RCC 7860 (cell line): ENCODE measurements around the gene CDC42SE2.
"Not testable (repeated sequence)": the region's sequence is repeated elsewhere in the genome, so short reads cannot be mapped to it uniquely, and the experiment has no call there.

Experiments used
- DNase-seq: peaks from one replicate; pipeline ENCODE4 v3.0.0-alpha.2; 2015; ENCODE audit warnings: low spot score
- FAIRE-seq: peaks from 2 replicates; lab custom pipeline; 2012; peaks lifted over from hg19 to GRCh38; lab: Jason Lieb, UNC

The CDC42SE2 gene

GRCh38 chr5:131386124-131386523 is 122.3 kb downstream of the CDC42SE2 start:
- no peak for FAIRE-seq
- no peak for DNase-seq

GRCh38 chr5:131386779-131387178 is 122.9 kb downstream of the CDC42SE2 start:
- no peak for FAIRE-seq
- DNase-seq, result peak; percentile 29

GRCh38 chr5:131387255-131387654 is 123.4 kb downstream of the CDC42SE2 start:
- FAIRE-seq (no peak), DNase-seq (no peak)

- DNase-seq (no peak), FAIRE-seq (no peak)
These were observed 125.4 kb downstream of the CDC42SE2 start for GRCh38 chr5:131389096-131389868.

GRCh38 chr5:131389869-131390265 is 126.0 kb downstream of the CDC42SE2 start:
- no peak for FAIRE-seq
- DNase-seq, result no peak

GRCh38 chr5:131392466-131393095 is 128.7 kb downstream of the CDC42SE2 start:
- no peak for DNase-seq
- no peak for FAIRE-seq

GRCh38 chr5:131393498-131393968 is 129.7 kb downstream of the CDC42SE2 start:
- peak; percentile 52 for DNase-seq
- FAIRE-seq, result peak; percentile 69

GRCh38 chr5:131394128-131394527 is 130.3 kb downstream of the CDC42SE2 start:
- peak; percentile 91 for FAIRE-seq

GRCh38 chr5:131396015-131396414 is 132.2 kb downstream of the CDC42SE2 start:
- no peak for DNase-seq
- FAIRE-seq, result no peak

More at GRCh38 chr5:131394128-131394527, 130.3 kb downstream of the CDC42SE2 start:
- peak; percentile 72 for DNase-seq

- FAIRE-seq, result no peak
- DNase-seq, result no peak
These were observed 132.9 kb downstream of the CDC42SE2 start for GRCh38 chr5:131396630-131397273.

GRCh38 chr5:131399007-131399406 is 135.2 kb downstream of the CDC42SE2 start:
- FAIRE-seq, DNase-seq: not testable (repeated sequence)

GRCh38 chr5:131400585-131400984 is 136.7 kb downstream of the CDC42SE2 start:
- DNase-seq, result no peak
- no peak for FAIRE-seq

GRCh38 chr5:131405674-131406073 is 141.8 kb downstream of the CDC42SE2 start:
- DNase-seq (no peak), FAIRE-seq (no peak)

GRCh38 chr5:131406076-131406475 is 142.2 kb downstream of the CDC42SE2 start:
- FAIRE-seq, result no peak
- no peak for DNase-seq

- FAIRE-seq (no peak), DNase-seq (no peak)
These were observed 143.3 kb downstream of the CDC42SE2 start for GRCh38 chr5:131406975-131407638.

GRCh38 chr5:131413605-131414559 is 150.0 kb downstream of the CDC42SE2 start:
- DNase-seq (no peak), FAIRE-seq (no peak)

GRCh38 chr5:131416729-131417128 is 152.9 kb downstream of the CDC42SE2 start:
- no peak for FAIRE-seq

GRCh38 chr5:131417240-131417869 is 153.5 kb downstream of the CDC42SE2 start:
- peak; percentile 55 for DNase-seq

More at GRCh38 chr5:131416729-131417128, 152.9 kb downstream of the CDC42SE2 start:
- no peak for DNase-seq

GRCh38 chr5:131418846-131419245 is 155.0 kb downstream of the CDC42SE2 start:
- FAIRE-seq, result peak; percentile 90
- DNase-seq, result no peak

More at GRCh38 chr5:131417240-131417869, 153.5 kb downstream of the CDC42SE2 start:
- FAIRE-seq, result peak; percentile 74
